Nephron progenitor cell (in vitro differentiated cells): ENCODE measurements around the gene PPP2R5A.

Source experiments
- DNase-seq: peaks from one replicate; pipeline ENCODE4 v3.0.0; 2021
- H3K27ac Mint-ChIP-seq: 2 replicates; pipeline ENCODE4 v1.8.0; 2021; ENCODE audit warnings: mild to moderate bottlenecking, moderate library complexity, mixed read lengths
- H3K27me3 Mint-ChIP-seq: 2 replicates; pipeline ENCODE4 v1.8.0; 2021; ENCODE audit warnings: mild to moderate bottlenecking, low read depth, mixed read lengths; ENCODE audit not compliant: poor library complexity
- H3K36me3 Mint-ChIP-seq: 2 replicates; pipeline ENCODE4 v1.8.0; 2021; ENCODE audit warnings: low read depth, mixed read lengths
- H3K4me1 Mint-ChIP-seq: 2 replicates; pipeline ENCODE4 v1.8.0; 2021; ENCODE audit warnings: mixed read lengths
- H3K4me3 Mint-ChIP-seq: 2 replicates; pipeline ENCODE4 v1.8.0; 2021; ENCODE audit warnings: mild to moderate bottlenecking, moderate library complexity, mixed read lengths
- H3K9me3 Mint-ChIP-seq: 2 replicates; pipeline ENCODE4 v1.8.0; 2021; ENCODE audit warnings: mild to moderate bottlenecking, moderate library complexity, mixed read lengths
- CTCF ChIP-seq: fragments of 200-600 bp; sonication (generic); IDR thresholded peaks from 2 replicates; pipeline ENCODE4 v1.5.0; 2021; ENCODE audit warnings: antibody characterized with exemption

PPP2R5A gene

GRCh38 chr1:212259693-212260480 is 25.3 kb upstream of the PPP2R5A start:
- no peak overlapping the region for H3K27ac Mint-ChIP-seq
- no peaks in the 10 kb centered on the region for H3K9me3 Mint-ChIP-seq
- H3K4me1 Mint-ChIP-seq = peaks cover 21% of the 10 kb centered on the region
- H3K27me3 Mint-ChIP-seq = no peaks in the 10 kb centered on the region
- no peak for DNase-seq
- H3K4me3 Mint-ChIP-seq = no peak overlapping the region
- H3K36me3 Mint-ChIP-seq = no peaks in the 10 kb centered on the region
- no peak for TF ChIP-seq CTCF

GRCh38 chr1:212260557-212261355 is 24.5 kb upstream of the PPP2R5A start:
- TF ChIP-seq CTCF = no peak
- Mint-ChIP-seq H3K27me3 (no peaks in the 10 kb centered on the region), H3K9me3 (no peaks in the 10 kb centered on the region), H3K4me3 (no peak overlapping the region), H3K27ac (no peak overlapping the region), H3K36me3 (no peaks in the 10 kb centered on the region), H3K4me1 (peaks cover 13% of the 10 kb centered on the region)
- no peak for DNase-seq

GRCh38 chr1:212261361-212261929 is 23.8 kb upstream of the PPP2R5A start:
- Mint-ChIP-seq H3K27me3 (no peaks in the 10 kb centered on the region), H3K4me3 (no peak overlapping the region), H3K9me3 (no peaks in the 10 kb centered on the region), H3K36me3 (no peaks in the 10 kb centered on the region), H3K27ac (no peak overlapping the region), H3K4me1 (peaks cover 6% of the 10 kb centered on the region)
- TF ChIP-seq CTCF = no peak
- DNase-seq = no peak

GRCh38 chr1:212267017-212267416 is 18.2 kb upstream of the PPP2R5A start:
- peaks cover 7% of the 10 kb centered on the region for H3K27me3 Mint-ChIP-seq
- no peaks in the 10 kb centered on the region for H3K36me3 Mint-ChIP-seq
- no peak for TF ChIP-seq CTCF

GRCh38 chr1:212267460-212267859 is 17.8 kb upstream of the PPP2R5A start:
- DNase-seq = no peak
- TF ChIP-seq CTCF = no peak
- Mint-ChIP-seq H3K27ac (no peak overlapping the region), H3K4me3 (no peak overlapping the region), H3K27me3 (peaks cover 7% of the 10 kb centered on the region), H3K4me1 (peaks cover 9% of the 10 kb centered on the region), H3K36me3 (no peaks in the 10 kb centered on the region), H3K9me3 (no peaks in the 10 kb centered on the region)

More at GRCh38 chr1:212267017-212267416, 18.2 kb upstream of the PPP2R5A start:
- Mint-ChIP-seq H3K4me3 (no peak overlapping the region), H3K27ac (no peak overlapping the region), H3K9me3 (no peaks in the 10 kb centered on the region), H3K4me1 (peaks cover 9% of the 10 kb centered on the region)
- no peak for DNase-seq
